BLaER1 (cell line): ENCODE data around the gene GRIFIN.

Experiments used
- H3K27ac ChIP-seq: shearing (Covaris generic); formaldehyde crosslinking; 2 replicates; pipeline ENCODE4 v1.8.1; 2022
- H3K27me3 ChIP-seq: shearing (Covaris generic); formaldehyde crosslinking; 2 replicates; pipeline ENCODE4 v1.8.1; 2022
- H3K36me3 ChIP-seq: shearing (Covaris generic); formaldehyde crosslinking; 2 replicates; pipeline ENCODE4 v1.8.1; 2022
- H3K4me1 ChIP-seq: shearing (Covaris generic); formaldehyde crosslinking; 2 replicates; pipeline ENCODE4 v1.8.1; 2022
- H3K4me2 ChIP-seq: shearing (Covaris generic); formaldehyde crosslinking; 2 replicates; pipeline ENCODE4 v1.8.1; 2022
- H3K4me3 ChIP-seq: shearing (Covaris generic); formaldehyde crosslinking; 2 replicates; pipeline ENCODE4 v1.8.1; 2022
- H3K9ac ChIP-seq: shearing (Covaris generic); formaldehyde crosslinking; 2 replicates; pipeline ENCODE4 v1.8.1; 2022
- H3K9me3 ChIP-seq: shearing (Covaris generic); formaldehyde crosslinking; 2 replicates; pipeline ENCODE4 v1.8.1; 2022
- H4K20me1 ChIP-seq: shearing (Covaris generic); formaldehyde crosslinking; 2 replicates; pipeline ENCODE4 v1.8.1; 2022
- Cebpa-rat ChIP-seq: shearing (Covaris generic); IDR thresholded peaks from 2 replicates; pipeline ENCODE4 v1.8.1; 2022

GRIFIN gene

DNA sequence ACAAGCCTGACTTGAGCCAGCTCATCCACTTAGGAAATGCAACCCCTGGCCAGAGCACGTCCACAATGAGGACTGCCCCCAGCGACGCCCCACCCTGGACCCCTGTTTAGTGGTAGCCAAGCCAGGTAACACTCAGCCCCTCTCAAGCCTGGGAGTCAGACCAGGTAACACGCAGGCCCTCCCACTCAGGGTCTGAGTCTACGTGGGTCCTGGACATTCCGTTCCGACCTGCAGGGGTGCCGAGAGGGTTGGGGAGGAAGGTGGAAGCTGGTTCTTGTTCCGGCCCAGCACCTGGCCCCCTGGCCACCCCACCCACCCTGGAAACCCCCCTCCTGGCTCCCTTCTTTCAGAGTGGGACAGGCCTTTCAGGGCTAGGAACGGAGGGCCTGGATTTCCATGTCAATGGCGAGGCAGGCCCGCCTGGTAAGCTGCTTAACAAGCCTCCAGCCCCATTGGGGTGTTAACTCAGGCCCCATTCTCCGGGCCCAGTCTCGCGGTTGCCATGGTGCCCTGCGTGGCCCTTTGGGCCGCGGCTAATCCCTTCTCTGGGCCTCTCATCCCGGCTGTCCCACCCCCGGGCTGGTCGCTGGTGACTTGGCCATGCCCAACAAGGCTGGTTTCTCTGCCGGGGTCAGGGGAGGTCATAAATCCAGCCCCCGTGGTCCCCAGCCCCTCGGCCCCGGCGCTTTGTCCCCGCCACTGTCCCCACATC, 23.7 kb upstream of the GRIFIN start:
- H3K36me3 ChIP-seq = no peaks in the 10 kb centered on the region
- H3K4me2 ChIP-seq = peak overlapping the region; percentile 91
- TF ChIP-seq Cebpa-rat = no peak
- peak overlapping the region; percentile 36; the same call in 1 of the 2 replicates for H3K9ac ChIP-seq
- H3K9me3 ChIP-seq = no peaks in the 10 kb centered on the region
- H3K27me3 ChIP-seq = no peaks in the 10 kb centered on the region
- no peak overlapping the region for H3K4me3 ChIP-seq
- peak overlapping the region; percentile 87 for H3K27ac ChIP-seq
- peaks cover 99% of the 10 kb centered on the region for H3K4me1 ChIP-seq
- H4K20me1 ChIP-seq = no peaks in the 10 kb centered on the region

DNA sequence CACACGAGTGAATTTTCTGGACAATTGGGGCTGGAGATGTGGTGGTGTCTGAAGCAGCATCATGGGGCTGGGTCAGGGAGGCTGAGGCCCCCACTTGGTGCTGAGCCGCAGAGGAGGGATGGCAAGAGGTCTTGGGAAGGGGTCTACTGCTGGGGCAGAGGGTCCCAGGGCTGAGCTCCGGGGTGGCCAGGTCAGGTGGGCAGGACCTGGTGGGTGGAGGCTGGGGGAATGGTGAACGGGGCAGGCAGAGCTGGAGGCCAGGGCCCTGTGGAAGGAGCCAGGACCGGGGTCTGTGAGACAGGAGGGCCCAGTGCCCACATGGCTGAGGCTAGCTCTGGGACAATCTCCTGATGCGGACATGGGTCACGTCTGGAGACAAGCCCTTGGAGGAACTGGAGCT, 23.0 kb upstream of the GRIFIN start:
- Histone ChIP-seq H3K36me3 (no peaks in the 10 kb centered on the region), H4K20me1 (no peaks in the 10 kb centered on the region), H3K9me3 (no peaks in the 10 kb centered on the region), H3K4me2 (peak overlapping the region; percentile 91), H3K9ac (peak overlapping the region; percentile 36), H3K4me3 (peak overlapping the region; percentile 38; the same call in 1 of the 2 replicates), H3K4me1 (peaks cover 99% of the 10 kb centered on the region), H3K27me3 (no peaks in the 10 kb centered on the region), H3K27ac (peak overlapping the region; percentile 87)
- TF ChIP-seq Cebpa-rat = no peak

- no peaks in the 10 kb centered on the region for H3K9me3 ChIP-seq
- TF ChIP-seq Cebpa-rat = no peak
Measured at GRCh38 chr7:2498708-2499107, 22.5 kb upstream of the GRIFIN start.

DNA sequence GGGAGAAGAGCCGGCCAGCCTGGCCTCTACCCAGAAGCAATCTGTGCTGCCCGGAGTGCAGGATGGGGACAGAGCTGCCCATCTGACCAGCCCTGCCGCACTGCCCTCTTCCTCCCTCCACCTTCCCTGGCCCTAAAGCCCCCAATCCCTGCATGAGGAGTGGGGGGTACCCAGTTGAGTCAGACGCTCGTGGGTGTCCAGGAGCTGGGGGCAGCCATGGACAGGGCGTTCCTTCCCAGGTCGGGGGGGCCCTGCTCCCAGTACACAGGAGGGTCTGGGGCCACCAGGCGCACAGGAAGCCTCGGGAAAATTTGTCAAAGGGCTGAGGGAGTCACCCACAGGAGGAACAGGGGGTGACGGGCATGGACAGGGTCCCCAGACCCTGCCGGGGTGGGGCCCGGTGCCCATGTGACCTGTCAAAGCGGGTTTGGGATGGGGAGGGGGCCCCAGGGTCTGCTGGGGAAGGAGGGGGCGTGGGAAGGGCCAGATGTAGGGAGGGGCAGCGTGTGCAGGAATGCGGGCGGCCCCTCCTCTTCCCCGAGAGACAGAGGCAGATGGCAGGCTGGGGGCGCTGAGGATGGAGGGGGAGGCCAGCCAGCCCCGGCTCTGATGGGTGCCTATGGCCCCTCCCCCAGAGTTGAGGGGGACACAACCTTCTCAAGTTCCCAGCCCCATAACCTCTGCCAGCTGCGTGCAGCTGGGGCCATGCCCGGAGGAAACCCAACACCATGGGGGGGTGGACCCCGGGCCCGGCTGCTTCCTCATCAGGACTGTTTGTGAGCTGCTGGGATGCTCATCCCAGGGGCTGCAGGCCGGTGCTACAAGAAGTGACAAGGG, 21.5 kb upstream of the GRIFIN start:
- H3K4me2 ChIP-seq = peak overlapping the region; percentile 91
- no peak for TF ChIP-seq Cebpa-rat
- peak overlapping the region; percentile 38 for H3K4me3 ChIP-seq
- H3K27me3 ChIP-seq = no peaks in the 10 kb centered on the region
- H3K27ac ChIP-seq = peak overlapping the region; percentile 87
- no peaks in the 10 kb centered on the region for H3K9me3 ChIP-seq
- peaks cover 99% of the 10 kb centered on the region for H3K4me1 ChIP-seq
- no peaks in the 10 kb centered on the region for H3K36me3 ChIP-seq
- H4K20me1 ChIP-seq = no peaks in the 10 kb centered on the region
- peak overlapping the region; percentile 36 for H3K9ac ChIP-seq

More at GRCh38 chr7:2498708-2499107, 22.5 kb upstream of the GRIFIN start:
- Histone ChIP-seq H3K27me3 (no peaks in the 10 kb centered on the region), H3K36me3 (no peaks in the 10 kb centered on the region), H3K9ac (peak overlapping the region; percentile 36), H4K20me1 (no peaks in the 10 kb centered on the region), H3K4me2 (peak overlapping the region; percentile 91), H3K4me3 (peak overlapping the region; percentile 38), H3K27ac (peak overlapping the region; percentile 87), H3K4me1 (peaks cover 99% of the 10 kb centered on the region)

- no peaks in the 10 kb centered on the region for H3K9me3 ChIP-seq
- H3K36me3 ChIP-seq = no peaks in the 10 kb centered on the region
- peak overlapping the region; percentile 87 for H3K27ac ChIP-seq
- no peaks in the 10 kb centered on the region for H3K27me3 ChIP-seq
- no peak for TF ChIP-seq Cebpa-rat
- no peak overlapping the region for H3K4me3 ChIP-seq
- peaks cover 93% of the 10 kb centered on the region for H3K4me1 ChIP-seq
- H3K4me2 ChIP-seq = peak overlapping the region; percentile 91
- peak overlapping the region; percentile 36; the same call in 1 of the 2 replicates for H3K9ac ChIP-seq
- H4K20me1 ChIP-seq = no peaks in the 10 kb centered on the region
Measured at GRCh38 chr7:2497065-2497464, 20.9 kb upstream of the GRIFIN start.

GRCh38 chr7:2496375-2496774, 20.2 kb upstream of the GRIFIN start:
- Histone ChIP-seq H3K4me1 (peaks cover 86% of the 10 kb centered on the region), H4K20me1 (no peaks in the 10 kb centered on the region), H3K9me3 (no peaks in the 10 kb centered on the region), H3K27me3 (no peaks in the 10 kb centered on the region), H3K27ac (peak overlapping the region; percentile 24; the same call in 1 of the 2 replicates), H3K4me2 (peak overlapping the region; percentile 76), H3K9ac (no peak overlapping the region), H3K4me3 (no peak overlapping the region), H3K36me3 (no peaks in the 10 kb centered on the region)
- TF ChIP-seq Cebpa-rat = no peak

DNA sequence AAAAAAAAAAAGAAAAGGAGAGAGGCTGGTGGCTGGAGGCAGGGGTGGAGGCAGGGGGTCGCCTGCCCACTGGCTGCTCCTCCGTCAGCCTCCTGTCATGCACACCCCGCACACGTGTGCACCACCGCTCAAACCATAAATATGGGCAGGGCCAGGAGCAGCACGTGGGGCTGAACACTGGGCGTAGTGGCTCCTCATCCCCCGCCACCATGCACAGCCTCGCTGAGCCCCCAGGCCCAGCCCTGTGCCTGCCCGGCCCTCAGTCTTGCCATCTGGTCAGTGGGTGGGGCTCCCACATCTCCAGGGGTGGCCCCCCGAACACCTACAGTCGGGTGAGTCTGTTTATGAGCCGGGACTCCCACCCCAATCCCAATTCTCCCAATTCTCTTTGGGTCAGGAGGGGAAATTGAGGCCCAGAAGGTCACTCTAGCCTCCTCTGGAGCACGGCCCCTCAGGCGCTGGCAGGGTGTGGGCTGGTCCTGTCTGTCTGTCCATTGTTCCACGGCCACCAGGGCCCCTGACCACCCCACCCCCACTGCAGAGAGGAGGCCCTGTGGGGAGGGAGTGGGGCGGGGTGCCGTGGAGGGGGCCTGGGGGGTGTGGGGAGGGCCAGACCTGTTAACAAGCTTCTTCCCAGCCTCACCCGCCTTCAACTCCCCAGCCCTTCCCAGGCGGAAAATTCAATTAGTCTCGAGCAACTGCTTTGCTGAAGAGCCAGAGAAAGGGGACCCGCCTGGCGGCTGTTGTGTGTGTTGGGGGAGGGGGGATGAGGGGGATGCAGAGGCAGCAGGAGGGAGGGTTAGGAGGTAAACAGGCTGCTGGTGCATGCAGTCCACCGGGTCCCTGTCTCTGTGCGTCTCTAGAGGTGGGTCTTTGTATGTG, 19.5 kb upstream of the GRIFIN start:
- H3K4me1 ChIP-seq = peaks cover 83% of the 10 kb centered on the region
- no peaks in the 10 kb centered on the region for H3K27me3 ChIP-seq
- no peak for TF ChIP-seq Cebpa-rat
- no peak overlapping the region for H3K4me3 ChIP-seq
- peak overlapping the region; percentile 76 for H3K4me2 ChIP-seq
- no peaks in the 10 kb centered on the region for H3K9me3 ChIP-seq
- no peaks in the 10 kb centered on the region for H3K36me3 ChIP-seq
- no peaks in the 10 kb centered on the region for H4K20me1 ChIP-seq
- H3K9ac ChIP-seq = no peak overlapping the region
- H3K27ac ChIP-seq = peak overlapping the region; percentile 44; the same call in 1 of the 2 replicates

DNA sequence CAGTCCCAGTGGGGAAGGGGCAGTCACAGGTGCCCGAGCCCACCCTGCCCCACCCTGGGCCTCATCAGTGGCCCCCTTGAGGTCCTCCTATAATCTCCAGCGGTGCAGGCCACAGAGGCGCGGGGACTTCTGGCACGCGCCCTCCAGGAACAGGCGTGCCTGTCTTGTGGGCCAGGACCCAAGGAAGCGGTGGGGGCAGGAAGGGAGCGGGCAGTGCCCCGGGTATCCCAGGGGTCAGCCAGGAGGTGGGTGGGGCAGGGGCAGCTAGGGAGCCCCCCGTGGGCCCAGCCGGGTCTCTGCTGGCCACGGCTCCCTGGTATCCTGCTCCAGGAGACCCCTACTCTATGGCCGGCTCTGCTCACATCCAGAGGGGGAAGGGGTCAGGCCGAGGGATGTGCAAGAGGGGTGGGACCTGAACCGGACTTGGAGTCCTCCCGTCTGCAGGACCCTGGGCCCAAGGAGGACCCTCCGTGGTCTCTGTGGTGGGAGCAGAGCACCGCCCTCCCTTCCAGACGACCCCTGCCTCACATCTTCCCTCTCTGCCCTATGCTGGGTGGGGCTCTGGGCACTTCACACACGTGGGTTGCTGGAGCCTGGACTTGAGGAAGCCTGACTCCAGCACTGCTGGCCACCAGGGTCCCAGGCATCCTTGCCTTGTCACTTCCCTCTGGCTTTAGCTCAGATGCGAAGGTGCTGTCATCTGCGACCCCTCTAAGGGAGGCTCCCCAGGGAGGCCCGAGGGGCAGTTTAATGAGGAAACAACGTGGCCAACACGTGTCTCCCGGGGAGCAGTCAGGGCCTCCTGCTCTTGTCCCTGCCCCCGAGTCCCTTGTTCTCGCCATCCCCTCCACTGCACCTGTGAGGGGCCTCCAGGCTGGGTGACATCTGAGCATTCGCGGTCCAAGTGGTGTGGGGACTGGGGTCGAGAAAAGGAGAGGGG, 18.3 kb upstream of the GRIFIN start:
- Histone ChIP-seq H3K27me3 (no peaks in the 10 kb centered on the region), H3K4me1 (peaks cover 84% of the 10 kb centered on the region), H3K9ac (0 out of 2 replicates have a peak overlapping the region, but pooled peaks have one; percentile 10), H3K9me3 (no peaks in the 10 kb centered on the region), H4K20me1 (no peaks in the 10 kb centered on the region), H3K4me2 (peak overlapping the region; percentile 76), H3K27ac (peak overlapping the region; percentile 65), H3K36me3 (no peaks in the 10 kb centered on the region), H3K4me3 (no peak overlapping the region)
- no peak for TF ChIP-seq Cebpa-rat
